Measurements from ENCODE around the gene MTREX. TPM values are rescaled to one million over a fixed set of nuclear protein-coding genes. Genes with fewer than 3 reads are reported as not detected.

MTREX gene
- total RNA-seq, 1 donor from 2014 or later: 45.3 TPM

GRCh38 chr5:55333811-55334210, 26.0 kb downstream of the MTREX start:
- Mint-ChIP-seq H3K27ac (ENCODE audit: unreplicated experiment) (no peak overlapping the region), H3K36me3 (ENCODE audit: low read depth) (peaks cover 14% of the 10 kb centered on the region), H3K4me1 (ENCODE audit: low read depth) (peaks cover 10% of the 10 kb centered on the region), H3K27me3 (ENCODE audit: low read depth) (no peaks in the 10 kb centered on the region), H3K4me3 (ENCODE audit: unreplicated experiment) (no peak overlapping the region), H3K9me3 (ENCODE audit: low read depth) (no peaks in the 10 kb centered on the region)
- TF ChIP-seq, protein P1, sequence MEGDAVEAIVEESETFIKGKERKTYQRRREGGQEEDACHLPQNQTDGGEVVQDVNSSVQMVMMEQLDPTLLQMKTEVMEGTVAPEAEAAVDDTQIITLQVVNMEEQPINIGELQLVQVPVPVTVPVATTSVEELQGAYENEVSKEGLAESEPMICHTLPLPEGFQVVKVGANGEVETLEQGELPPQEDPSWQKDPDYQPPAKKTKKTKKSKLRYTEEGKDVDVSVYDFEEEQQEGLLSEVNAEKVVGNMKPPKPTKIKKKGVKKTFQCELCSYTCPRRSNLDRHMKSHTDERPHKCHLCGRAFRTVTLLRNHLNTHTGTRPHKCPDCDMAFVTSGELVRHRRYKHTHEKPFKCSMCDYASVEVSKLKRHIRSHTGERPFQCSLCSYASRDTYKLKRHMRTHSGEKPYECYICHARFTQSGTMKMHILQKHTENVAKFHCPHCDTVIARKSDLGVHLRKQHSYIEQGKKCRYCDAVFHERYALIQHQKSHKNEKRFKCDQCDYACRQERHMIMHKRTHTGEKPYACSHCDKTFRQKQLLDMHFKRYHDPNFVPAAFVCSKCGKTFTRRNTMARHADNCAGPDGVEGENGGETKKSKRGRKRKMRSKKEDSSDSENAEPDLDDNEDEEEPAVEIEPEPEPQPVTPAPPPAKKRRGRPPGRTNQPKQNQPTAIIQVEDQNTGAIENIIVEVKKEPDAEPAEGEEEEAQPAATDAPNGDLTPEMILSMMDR (IDR thresholded peaks at IDR 0.05): no peak
- DNase-seq (ENCODE audit: low spot score): no peak

GRCh38 chr5:55338092-55338613, 30.4 kb downstream of the MTREX start:
- H3K9me3 Mint-ChIP-seq (ENCODE audit: low read depth): no peaks in the 10 kb centered on the region
- TF ChIP-seq, protein P1 (IDR thresholded peaks at IDR 0.05): no peak
- H3K27me3 Mint-ChIP-seq (ENCODE audit: low read depth): no peaks in the 10 kb centered on the region
- H3K4me1 Mint-ChIP-seq (ENCODE audit: low read depth): peaks cover 29% of the 10 kb centered on the region
- peaks cover 7% of the 10 kb centered on the region for H3K36me3 Mint-ChIP-seq (ENCODE audit: low read depth)
- H3K4me3 Mint-ChIP-seq (ENCODE audit: unreplicated experiment): no peak overlapping the region
- peak overlapping the region; percentile 60 for H3K27ac Mint-ChIP-seq (ENCODE audit: unreplicated experiment)
- no peak for DNase-seq (ENCODE audit: low spot score)

DNA sequence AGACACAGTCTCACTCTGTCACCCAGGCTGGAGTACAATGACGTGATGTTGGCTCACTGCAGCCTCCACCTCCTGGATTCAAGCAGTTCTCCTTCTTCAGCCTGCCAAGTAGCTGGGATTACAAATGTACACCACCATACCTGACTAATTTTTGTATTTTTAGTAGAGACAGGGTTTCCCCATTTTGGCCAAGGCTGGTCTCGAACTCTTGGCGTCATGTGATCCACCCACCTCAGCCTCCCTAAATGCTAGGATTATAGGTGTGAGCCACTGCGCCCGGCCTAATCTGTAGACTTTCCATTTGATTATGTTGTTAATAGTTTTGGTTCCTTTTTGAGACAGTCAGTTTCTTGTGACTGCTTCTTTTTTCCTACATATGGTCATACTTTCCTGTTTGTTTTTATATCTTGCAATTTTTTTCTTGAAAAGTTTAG, 31.0 kb downstream of the MTREX start:
- no peaks in the 10 kb centered on the region for H3K27me3 Mint-ChIP-seq (ENCODE audit: low read depth)
- TF ChIP-seq, protein P1 (IDR thresholded peaks at IDR 0.05): no peak

DNA sequence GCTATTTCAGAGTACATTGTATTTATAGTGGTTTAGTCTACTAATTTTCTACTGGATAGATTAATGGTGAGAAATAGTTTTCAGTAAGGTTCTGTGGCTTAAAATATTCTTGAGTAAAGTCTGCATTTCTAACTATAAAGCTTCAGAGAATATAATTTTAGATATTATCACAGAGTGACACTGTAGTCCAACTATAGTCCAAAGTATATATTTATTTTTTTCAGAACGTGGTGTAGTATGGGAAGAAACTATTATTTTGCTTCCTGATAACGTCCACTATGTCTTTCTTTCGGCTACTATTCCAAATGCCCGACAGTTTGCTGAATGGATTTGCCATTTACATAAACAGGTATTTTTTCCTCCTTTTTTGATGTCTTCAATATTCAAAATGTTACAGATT, 35.3 kb downstream of the MTREX start:
- peaks cover 10% of the 10 kb centered on the region for H3K36me3 Mint-ChIP-seq (ENCODE audit: low read depth)
- H3K4me3 Mint-ChIP-seq (ENCODE audit: unreplicated experiment): no peak overlapping the region
- DNase-seq (ENCODE audit: low spot score): no peak
- peaks cover 42% of the 10 kb centered on the region for H3K4me1 Mint-ChIP-seq (ENCODE audit: low read depth)
- H3K9me3 Mint-ChIP-seq (ENCODE audit: low read depth): no peaks in the 10 kb centered on the region
- H3K27ac Mint-ChIP-seq (ENCODE audit: unreplicated experiment): peak overlapping the region; percentile 59
- H3K27me3 Mint-ChIP-seq (ENCODE audit: low read depth): no peaks in the 10 kb centered on the region
- TF ChIP-seq, protein P1 (IDR thresholded peaks at IDR 0.05): no peak

More for the DNA sequence above, 31.0 kb downstream of the MTREX start:
- Mint-ChIP-seq H3K9me3 (ENCODE audit: low read depth) (no peaks in the 10 kb centered on the region), H3K4me1 (ENCODE audit: low read depth) (peaks cover 34% of the 10 kb centered on the region), H3K4me3 (ENCODE audit: unreplicated experiment) (no peak overlapping the region), H3K36me3 (ENCODE audit: low read depth) (peaks cover 6% of the 10 kb centered on the region), H3K27ac (ENCODE audit: unreplicated experiment) (peak overlapping the region; percentile 27)
- DNase-seq (ENCODE audit: low spot score): no peak

GRCh38 chr5:55343609-55344008, 35.8 kb downstream of the MTREX start:
- Mint-ChIP-seq H3K27ac (ENCODE audit: unreplicated experiment) (peak overlapping the region; percentile 36), H3K27me3 (ENCODE audit: low read depth) (no peaks in the 10 kb centered on the region), H3K4me3 (ENCODE audit: unreplicated experiment) (no peak overlapping the region), H3K36me3 (ENCODE audit: low read depth) (peaks cover 10% of the 10 kb centered on the region), H3K9me3 (ENCODE audit: low read depth) (no peaks in the 10 kb centered on the region), H3K4me1 (ENCODE audit: low read depth) (peaks cover 38% of the 10 kb centered on the region)
- TF ChIP-seq, protein P1 (IDR thresholded peaks at IDR 0.05): no peak
- DNase-seq (ENCODE audit: low spot score): no peak

Data from chondrocyte (in vitro differentiated cells).